M059J (cell line): ENCODE measurements around the gene JAK1. TPM values are rescaled to one million over a fixed set of nuclear protein-coding genes. Genes with fewer than 3 reads are reported as not detected.
"Not testable (repeated sequence)": the region's sequence is repeated elsewhere in the genome, so short reads cannot be mapped to it uniquely, and the experiment has no call there.

ENCODE experiments used
- DNase-seq: peaks from one replicate; pipeline ENCODE4 v3.0.0-alpha.2; 2012; ENCODE audit warnings: low read depth
- total RNA-seq: library from RNA; depleted of rRNA; stranded (reverse); fragments of >200 nt; shearing (Covaris generic); gene quantifications from 2 replicates; pipeline ENCODE4 v1.2.3, GENCODE V29; 2014; rRNA removed

The JAK1 gene
- 56.2 and 90.9 TPM in 2 replicates for total RNA-seq

- peak; percentile 66 for DNase-seq
These were observed at the start of gene JAK1 for GRCh38 chr1:64966158-64966971. TSS of gene JAK1 (minus strand) at chr1:64966549. CDS start at chr1:64886264, 80,285 bp downstream.

- DNase-seq: no peak
These were observed 48.0 kb upstream of the JAK1 start for GRCh38 chr1:65014321-65014720.

- DNase-seq: no peak
These were observed 45.6 kb upstream of the JAK1 start for GRCh38 chr1:65011983-65012382.

- DNase-seq: peak; percentile 42
These were observed 43.5 kb upstream of the JAK1 start for GRCh38 chr1:65009724-65010420.

- DNase-seq: no peak
These were observed 42.8 kb upstream of the JAK1 start for GRCh38 chr1:65009176-65009575.

GRCh38 chr1:65006806-65007205 is 40.5 kb upstream of the JAK1 start:
- no peak for DNase-seq

GRCh38 chr1:65003316-65003664 is 36.9 kb upstream of the JAK1 start:
- no peak for DNase-seq

- DNase-seq: peak; percentile 63
These were observed 36.4 kb upstream of the JAK1 start for GRCh38 chr1:65002508-65003315.

GRCh38 chr1:65002156-65002507 is 35.8 kb upstream of the JAK1 start:
- no peak for DNase-seq

- DNase-seq: no peak
These were observed 35.0 kb upstream of the JAK1 start for GRCh38 chr1:65001231-65001792.

- not testable (repeated sequence) for DNase-seq
These were observed 32.1 kb upstream of the JAK1 start for GRCh38 chr1:64998425-64998948.

GRCh38 chr1:64996541-64997257 is 30.4 kb upstream of the JAK1 start:
- DNase-seq: no peak

- no peak for DNase-seq
These were observed 29.0 kb upstream of the JAK1 start for GRCh38 chr1:64995316-64995715.

- peak; percentile 44 for DNase-seq
These were observed 20.8 kb upstream of the JAK1 start for GRCh38 chr1:64986903-64987871.

GRCh38 chr1:64984737-64985136 is 18.4 kb upstream of the JAK1 start:
- peak; percentile 54 for DNase-seq

GRCh38 chr1:64984106-64984505 is 17.8 kb upstream of the JAK1 start:
- no peak for DNase-seq

GRCh38 chr1:64983110-64983509 is 16.8 kb upstream of the JAK1 start:
- peak; percentile 98 for DNase-seq

- DNase-seq: peak; percentile 4
These were observed 15.5 kb upstream of the JAK1 start for GRCh38 chr1:64981601-64982533.
